ENCODE measurements around the gene TNS3. TPM values are rescaled to one million over a fixed set of nuclear protein-coding genes. Genes with fewer than 3 reads are reported as not detected.
"Not testable (repeated sequence)": the region's sequence is repeated elsewhere in the genome, so short reads cannot be mapped to it uniquely, and the experiment has no call there.

TNS3 gene
- total RNA-seq, 1 experiment from 2014 or later: 9.5 TPM

GRCh38 chr7:47542051-47542450, 39.9 kb downstream of the TNS3 start:
- Histone ChIP-seq H3T11ph (ENCODE audit: low read length) (no peak overlapping the region), H3K9ac (ENCODE audit: extremely low read depth, insufficient read length, low read length) (no peak overlapping the region), H2AK5ac (ENCODE audit: insufficient read length, low read length) (no peak overlapping the region), H3K4me1 (ENCODE audit: insufficient read depth, low read length) (peaks cover 4% of the 10 kb centered on the region; the same call in 1 of the 2 replicates), H2BK20ac (ENCODE audit: low read depth, low read length, poor library complexity, severe bottlenecking) (no peak overlapping the region), H4K91ac (ENCODE audit: insufficient read length, low read depth, low read length) (no peak overlapping the region), H3K79me2 (ENCODE audit: insufficient read depth, low read length) (no peaks in the 10 kb centered on the region; the same call in 1 of the 2 replicates), H3K27ac (ENCODE audit: insufficient read length, low read depth, low read length) (no peak overlapping the region), H3K9me3 (ENCODE audit: control insufficient read depth, low read depth, low read length) (no peaks in the 10 kb centered on the region), H4K5ac (ENCODE audit: insufficient read length, low read depth, low read length) (no peak overlapping the region), H3K23me2 (ENCODE audit: insufficient read length, low read depth, low read length, poor library complexity, severe bottlenecking) (peaks cover 5% of the 10 kb centered on the region), H3K27me3 (ENCODE audit: insufficient read depth, low read length) (no peaks in the 10 kb centered on the region; the same call in 1 of the 2 replicates), H2BK5ac (ENCODE audit: insufficient read length, low read length) (no peak overlapping the region), H3K4ac (ENCODE audit: low read depth, low read length) (no peak overlapping the region), H3K14ac (ENCODE audit: insufficient read depth, low read length) (no peak overlapping the region), H3K4me2 (ENCODE audit: insufficient read depth, insufficient read length, low read length) (no peak overlapping the region), H2AFZ (ENCODE audit: low read length) (no peak overlapping the region), H2BK15ac (ENCODE audit: low read depth, low read length) (no peak overlapping the region), H2BK12ac (ENCODE audit: insufficient read length, low read depth, low read length) (no peak overlapping the region), H3K56ac (ENCODE audit: insufficient read length, low read depth, low read length) (no peak overlapping the region), H3K79me1 (ENCODE audit: insufficient read depth, low read depth, low read length, poor library complexity, severe bottlenecking) (no peaks in the 10 kb centered on the region), H3K23ac (ENCODE audit: insufficient read length, low read depth, low read length) (no peak overlapping the region), H3K18ac (ENCODE audit: insufficient read length, low read depth, low read length) (no peak overlapping the region), H4K20me1 (ENCODE audit: control insufficient read depth, insufficient read depth, insufficient read length) (no peaks in the 10 kb centered on the region), H2BK120ac (ENCODE audit: low read depth, low read length, poor library complexity, severe bottlenecking) (no peak overlapping the region), H4K8ac (replicated peaks; ENCODE audit: insufficient read length, low read depth, low read length) (no peak overlapping the region)
- no peak for TF ChIP-seq CTCF (conservative IDR thresholded peaks at IDR 0.05)
- H3K36me3 Mint-ChIP-seq (ENCODE audit: insufficient read depth in 1 of 3, low read depth in 3 of 3): peaks cover 0 to 1% (median 0%) of the 10 kb centered on the region in 3 experiments; a peak in 2 of 7 replicates
- H3K27me3 Mint-ChIP-seq (ENCODE audit: low read depth): peaks cover 69% of the 10 kb centered on the region
- no peak overlapping the region for H3K4me3 Mint-ChIP-seq
- DNase-seq: no peak
- WGBS (ENCODE audit: extremely low coverage, insufficient read length, low lambda C conversion rate): no CpG with 5 or more reads among the region's 3 CpGs
- H3K4me1 Mint-ChIP-seq: peaks cover 39 to 60% of the 10 kb centered on the region in 2 experiments
- H3K27ac Mint-ChIP-seq: no peak overlapping the region
- no peaks in the 10 kb centered on the region for H3K9me3 Mint-ChIP-seq

DNA sequence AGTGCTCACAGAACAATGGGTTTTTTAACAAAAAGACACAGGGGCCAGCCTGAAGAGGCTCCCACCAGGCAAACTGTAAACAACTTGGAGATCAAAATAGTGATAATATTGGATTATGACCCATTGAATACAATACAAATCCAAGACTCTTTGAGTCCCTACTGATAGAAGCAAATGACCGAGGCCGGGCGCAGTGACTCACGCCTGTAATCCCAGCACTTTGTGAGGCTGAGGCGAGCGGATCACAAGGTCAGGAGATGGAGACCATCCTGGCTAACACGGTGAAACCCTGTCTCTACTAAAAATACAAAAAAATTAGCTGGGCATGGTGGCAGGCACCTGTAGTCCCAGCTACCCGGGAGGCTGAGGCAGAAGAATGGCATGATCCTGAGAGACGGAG, 40.4 kb downstream of the TNS3 start:
- not testable (repeated sequence) for H2AK5ac ChIP-seq (ENCODE audit: insufficient read length, low read length); H3K4me3 Mint-ChIP-seq; H3K9me3 ChIP-seq (ENCODE audit: control insufficient read depth, low read depth, low read length); H3K27ac ChIP-seq (ENCODE audit: insufficient read length, low read depth, low read length); H3K4ac ChIP-seq (ENCODE audit: low read depth, low read length); H2AFZ ChIP-seq (ENCODE audit: low read length); H3K36me3 Mint-ChIP-seq (ENCODE audit: insufficient read depth in 1 of 3, low read depth in 3 of 3); H3K9me3 Mint-ChIP-seq; H3K56ac ChIP-seq (ENCODE audit: insufficient read length, low read depth, low read length); H4K5ac ChIP-seq (ENCODE audit: insufficient read length, low read depth, low read length); H3K79me1 ChIP-seq (ENCODE audit: insufficient read depth, low read depth, low read length, poor library complexity, severe bottlenecking); H2BK20ac ChIP-seq (ENCODE audit: low read depth, low read length, poor library complexity, severe bottlenecking); H3K18ac ChIP-seq (ENCODE audit: insufficient read length, low read depth, low read length); H3K27ac Mint-ChIP-seq; H2BK12ac ChIP-seq (ENCODE audit: insufficient read length, low read depth, low read length); H2BK5ac ChIP-seq (ENCODE audit: insufficient read length, low read length); H4K91ac ChIP-seq (ENCODE audit: insufficient read length, low read depth, low read length); H3K79me2 ChIP-seq (ENCODE audit: insufficient read depth, low read length); H2BK120ac ChIP-seq (ENCODE audit: low read depth, low read length, poor library complexity, severe bottlenecking); DNase-seq; H3K4me1 ChIP-seq (ENCODE audit: insufficient read depth, low read length); H2BK15ac ChIP-seq (ENCODE audit: low read depth, low read length); H3K4me2 ChIP-seq (ENCODE audit: insufficient read depth, insufficient read length, low read length); H3K27me3 ChIP-seq (ENCODE audit: insufficient read depth, low read length); H3K23ac ChIP-seq (ENCODE audit: insufficient read length, low read depth, low read length); H3K9ac ChIP-seq (ENCODE audit: extremely low read depth, insufficient read length, low read length); H3T11ph ChIP-seq (ENCODE audit: low read length); H4K20me1 ChIP-seq (ENCODE audit: control insufficient read depth, insufficient read depth, insufficient read length); H4K8ac ChIP-seq (replicated peaks; ENCODE audit: insufficient read length, low read depth, low read length); H3K14ac ChIP-seq (ENCODE audit: insufficient read depth, low read length)
- Mint-ChIP-seq H3K27me3 (ENCODE audit: low read depth) (peaks cover 72% of the 10 kb centered on the region), H3K4me1 (peaks cover 39 to 57% of the 10 kb centered on the region in 2 experiments)
- peaks cover 10% of the 10 kb centered on the region for H3K23me2 ChIP-seq (ENCODE audit: insufficient read length, low read depth, low read length, poor library complexity, severe bottlenecking)
- no CpG with 5 or more reads among the region's 9 CpGs for WGBS (ENCODE audit: extremely low coverage, insufficient read length, low lambda C conversion rate)
